ENCODE data around the gene MSANTD1. TPM values are rescaled to one million over a fixed set of nuclear protein-coding genes. Genes with fewer than 3 reads are reported as not detected.

Gene MSANTD1
- total RNA-seq, 1 experiment from 2014 or later, result 0.71 TPM

- CTCF ChIA-PET, result no interaction called here
- no peaks in the 10 kb centered on the region for H3K27me3 ChIP-seq (ENCODE audit: insufficient read depth, low read length)
- H4K20me1 ChIP-seq (ENCODE audit: insufficient read depth), result no peaks in the 10 kb centered on the region
- no peak overlapping the region for H3K27ac ChIP-seq (ENCODE audit: low read depth, low read length)
- DNase-seq (ENCODE audit: low read depth, low spot score) (no peak), ATAC-seq (no peak)
- intact Hi-C loops (cut with micrococcal nuclease), result no loop called here
- RAD21 ChIA-PET (ENCODE audit: low non-redundant PET in 1 of 2, low total read pairs in 2 of 2, uncharacterized antibody in 2 of 2, unreplicated experiment in 2 of 2), result no interaction called here
- TF ChIP-seq TCF7L2 (IDR thresholded peaks at IDR 0.05; ENCODE audit: borderline replicate concordance, extremely low read depth, insufficient read depth, insufficient read length) (no peak), ELF1 (IDR thresholded peaks at IDR 0.05; ENCODE audit: borderline replicate concordance, low read depth) (no peak), EZH2 (IDR thresholded peaks at IDR 0.05) (no peak), CBX3 (IDR thresholded peaks at IDR 0.05; ENCODE audit: low read depth) (no peak), JUND (IDR thresholded peaks at IDR 0.05) (no peak), POLR2A (IDR thresholded peaks at IDR 0.05; ENCODE audit: borderline replicate concordance, extremely low read depth, insufficient read depth, insufficient read length) (no peak), ZNF274 (IDR thresholded peaks at IDR 0.05; ENCODE audit: low read depth, low read length) (no peak)
- TF ChIP-seq, protein P1, sequence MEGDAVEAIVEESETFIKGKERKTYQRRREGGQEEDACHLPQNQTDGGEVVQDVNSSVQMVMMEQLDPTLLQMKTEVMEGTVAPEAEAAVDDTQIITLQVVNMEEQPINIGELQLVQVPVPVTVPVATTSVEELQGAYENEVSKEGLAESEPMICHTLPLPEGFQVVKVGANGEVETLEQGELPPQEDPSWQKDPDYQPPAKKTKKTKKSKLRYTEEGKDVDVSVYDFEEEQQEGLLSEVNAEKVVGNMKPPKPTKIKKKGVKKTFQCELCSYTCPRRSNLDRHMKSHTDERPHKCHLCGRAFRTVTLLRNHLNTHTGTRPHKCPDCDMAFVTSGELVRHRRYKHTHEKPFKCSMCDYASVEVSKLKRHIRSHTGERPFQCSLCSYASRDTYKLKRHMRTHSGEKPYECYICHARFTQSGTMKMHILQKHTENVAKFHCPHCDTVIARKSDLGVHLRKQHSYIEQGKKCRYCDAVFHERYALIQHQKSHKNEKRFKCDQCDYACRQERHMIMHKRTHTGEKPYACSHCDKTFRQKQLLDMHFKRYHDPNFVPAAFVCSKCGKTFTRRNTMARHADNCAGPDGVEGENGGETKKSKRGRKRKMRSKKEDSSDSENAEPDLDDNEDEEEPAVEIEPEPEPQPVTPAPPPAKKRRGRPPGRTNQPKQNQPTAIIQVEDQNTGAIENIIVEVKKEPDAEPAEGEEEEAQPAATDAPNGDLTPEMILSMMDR (IDR thresholded peaks at IDR 0.05 in 2 of 3, conservative IDR thresholded peaks at IDR 0.05 in 1 of 3; ENCODE audit: borderline replicate concordance in 1 of 3, insufficient read depth in 1 of 3, low read depth in 2 of 3, low read length in 2 of 3), result no peak
- no peaks in the 10 kb centered on the region for H3K9me2 ChIP-seq (ENCODE audit: insufficient read depth)
- H2AFZ ChIP-seq (ENCODE audit: low read depth, low read length, poor library complexity, severe bottlenecking), result no peak overlapping the region
- no TSS peak for BruUV-seq (replicated peaks)
- no peak overlapping the region for H3K9ac ChIP-seq (ENCODE audit: low read length)
- no peak overlapping the region for H3K4me3 ChIP-seq (replicated peaks in 1 of 2; ENCODE audit: low read depth in 1 of 2, low read length in 2 of 2)
- H3K4me1 ChIP-seq (ENCODE audit: control insufficient read depth in 1 of 2, insufficient read depth in 2 of 2, low read length in 2 of 2), result no peaks in the 10 kb centered on the region
- H3K4me2 ChIP-seq (ENCODE audit: low read length), result no peak overlapping the region
- POLR2A ChIA-PET, result no interaction called here
- H3K9me3 ChIP-seq (ENCODE audit: control insufficient read depth in 1 of 2, insufficient read depth in 1 of 2, low read depth in 1 of 2, low read length in 2 of 2), result no peaks in the 10 kb centered on the region
- H3K79me2 ChIP-seq (ENCODE audit: insufficient read depth, low read length), result no peaks in the 10 kb centered on the region
- H3K36me3 ChIP-seq (ENCODE audit: control insufficient read depth in 1 of 2, insufficient read depth in 2 of 2, low read length in 2 of 2), result no peaks in the 10 kb centered on the region
Measured at GRCh38 chr4:3256230-3257102, 7.5 kb downstream of the MSANTD1 start.

Data from HCT116 (cell line).